H1 (cell line): Measurements from ENCODE around the gene NDUFB4. TPM values are rescaled to one million over a fixed set of nuclear protein-coding genes. Genes with fewer than 3 reads are reported as not detected.
A peak's percentile ranks its signal among the peaks of the same experiment; 100 is the strongest.

Experiments used
- CTCF ChIA-PET: fragments of 300-600 bp; sonication (Branson Sonifier 250); formaldehyde crosslinking; loops from one replicate; lab custom pipeline; 2021; ENCODE audit not compliant: partially characterized antibody; lab: Charles Lee
- POLR2A ChIA-PET: fragments of 300-600 bp; sonication (Branson Sonifier 250); formaldehyde crosslinking; loops from one replicate; lab custom pipeline; 2021; ENCODE audit warnings: inconsistent platforms; ENCODE audit not compliant: partially characterized antibody; lab: Charles Lee
- DNase-seq, 2 experiments: peaks; one replicate each; pipeline versions ENCODE4 v3.0.0 to v3.0.0-alpha.2; 2010 to 2022; ENCODE audit warnings: low spot score in 2 of 2, low read depth in 1 of 2, mixed read lengths in 1 of 2
- FAIRE-seq: peaks from 2 replicates; lab custom pipeline; 2011; peaks lifted over from hg19 to GRCh38; lab: Jason Lieb, UNC
- H2AFZ ChIP-seq: 2 replicates; pipeline ENCODE4 v1.8.1; 2012; ENCODE audit warnings: low read length, inconsistent platforms
- H2AK5ac ChIP-seq: 2 replicates; pipeline ENCODE4 v1.6.1; 2013; ENCODE audit warnings: low read depth, low read length
- H2BK120ac ChIP-seq: replicated peaks from 2 replicates; pipeline ENCODE3; 2013; ENCODE audit warnings: low read depth, low read length, inconsistent platforms
- H2BK12ac ChIP-seq: 2 replicates; pipeline ENCODE4 v1.6.1; 2013; ENCODE audit warnings: low read depth, low read length
- H2BK15ac ChIP-seq: 2 replicates; pipeline ENCODE4 v1.6.1; 2013; ENCODE audit warnings: low read length
- H2BK20ac ChIP-seq: 2 replicates; pipeline ENCODE4 v1.6.1; 2013; ENCODE audit warnings: low read length
- H2BK5ac ChIP-seq: 2 replicates; pipeline ENCODE4 v1.6.1; 2013; ENCODE audit warnings: low read depth, low read length
- H3K14ac ChIP-seq: 2 replicates; pipeline ENCODE4 v1.6.1; 2013; ENCODE audit warnings: inconsistent platforms; ENCODE audit not compliant: insufficient read length
- H3K18ac ChIP-seq: 2 replicates; pipeline ENCODE4 v1.6.1; 2013; ENCODE audit warnings: low read length; ENCODE audit errors: extremely low read depth
- H3K23ac ChIP-seq: 2 replicates; pipeline ENCODE4 v1.6.1; 2013; ENCODE audit warnings: inconsistent platforms; ENCODE audit not compliant: insufficient read length
- H3K23me2 ChIP-seq: 2 replicates; pipeline ENCODE4 v1.6.1; 2013; ENCODE audit warnings: low read depth, low read length
- H3K27ac ChIP-seq: 2 replicates; pipeline ENCODE4 v1.6.1; 2011; ENCODE audit warnings: low read depth, low read length, inconsistent platforms
- H3K27me3 ChIP-seq, 4 experiments: replicated peaks in 1 of 4; 1 replicate in 1 of 4; 2 replicates in 3 of 4; pipeline versions ENCODE4 v1.6.1 to v1.8.1; 2011 to 2013; ENCODE audit warnings: low read length in 3 of 4, mild to moderate bottlenecking in 3 of 4, inconsistent platforms in 2 of 4, mixed read lengths in 2 of 4, moderate library complexity in 1 of 4; ENCODE audit not compliant: control insufficient read depth in 3 of 4, insufficient read depth in 3 of 4; ENCODE audit errors: extremely low read depth in 1 of 4
- H3K36me3 ChIP-seq, 4 experiments: 2 replicates each; pipeline versions ENCODE4 v1.6.1 to v1.8.1; 2011 to 2013; ENCODE audit warnings: mild to moderate bottlenecking in 4 of 4, low read length in 3 of 4, moderate library complexity in 2 of 4, control low read depth in 1 of 4, inconsistent platforms in 1 of 4; ENCODE audit not compliant: insufficient read depth in 4 of 4, control insufficient read depth in 2 of 4
- H3K4ac ChIP-seq: replicated peaks from 2 replicates; pipeline ENCODE3; 2013; ENCODE audit warnings: low read length, low read depth, mixed read lengths, inconsistent platforms; ENCODE audit not compliant: insufficient read length
- H3K4me1 ChIP-seq, 4 experiments: replicated peaks in 1 of 4; 1 replicate in 1 of 4; 2 replicates in 3 of 4; pipeline versions ENCODE4 v1.6.1 to v1.8.1; 2011 to 2013; ENCODE audit warnings: low read length in 3 of 4, inconsistent platforms in 2 of 4, mixed read lengths in 1 of 4; ENCODE audit not compliant: insufficient read depth in 4 of 4, control insufficient read depth in 3 of 4
- H3K4me2 ChIP-seq, 2 experiments: 2 replicates each; pipeline versions ENCODE4 v1.6.1 to v1.8.1; 2011 to 2013; ENCODE audit warnings: low read depth in 2 of 2, low read length in 2 of 2, control low read depth in 1 of 2, inconsistent platforms in 1 of 2, mild to moderate bottlenecking in 1 of 2; ENCODE audit not compliant: insufficient read depth in 1 of 2
- H3K4me3 ChIP-seq, 4 experiments: fragments of 200-600, 300-600 bp in 1 of 4; sonication (generic), shearing (Covaris generic), sonication (Bioruptor Twin) in 1 of 4; 2 replicates each; pipeline versions ENCODE4 v1.5.1 to v1.8.1; 2011 to 2016; ENCODE audit warnings: low read length in 4 of 4, low read depth in 3 of 4, control low read depth in 2 of 4, inconsistent platforms in 2 of 4, mild to moderate bottlenecking in 2 of 4, mixed read lengths in 1 of 4, moderate library complexity in 1 of 4; ENCODE audit not compliant: insufficient read depth in 2 of 4; ENCODE audit errors: extremely low read depth in 1 of 4
- H3K56ac ChIP-seq: replicated peaks from 2 replicates; pipeline ENCODE3; 2013; ENCODE audit warnings: low read depth, mild to moderate bottlenecking, mixed read lengths, low read length, inconsistent platforms; ENCODE audit not compliant: insufficient read length
- H3K79me1 ChIP-seq: 2 replicates; pipeline ENCODE4 v1.6.1; 2013; ENCODE audit warnings: low read depth, low read length, control low read depth
- H3K79me2 ChIP-seq, 2 experiments: 2 replicates each; pipeline versions ENCODE4 v1.6.1 to v1.8.1; 2012 to 2013; ENCODE audit warnings: low read length in 2 of 2, mild to moderate bottlenecking in 2 of 2, inconsistent platforms in 1 of 2; ENCODE audit not compliant: insufficient read depth in 2 of 2, control insufficient read depth in 1 of 2
- H3K9ac ChIP-seq, 4 experiments: replicated peaks in 1 of 4; 1 replicate in 1 of 4; 2 replicates in 3 of 4; pipeline versions ENCODE4 v1.6.1 to v1.8.1; 2011 to 2013; ENCODE audit warnings: low read depth in 3 of 4, low read length in 3 of 4, control low read depth in 2 of 4, mild to moderate bottlenecking in 2 of 4, moderate library complexity in 2 of 4, inconsistent platforms in 1 of 4; ENCODE audit errors: extremely low read depth in 1 of 4
- H3K9me3 ChIP-seq, 2 experiments: 2 replicates each; pipeline versions ENCODE4 v1.6.1 to v1.8.1; 2012 to 2013; ENCODE audit warnings: mild to moderate bottlenecking in 2 of 2, moderate library complexity in 2 of 2, control low read depth in 1 of 2, inconsistent platforms in 1 of 2, low read depth in 1 of 2, low read length in 1 of 2, mixed read lengths in 1 of 2; ENCODE audit not compliant: insufficient read depth in 2 of 2
- H4K20me1 ChIP-seq, 2 experiments: replicated peaks in 1 of 2; 2 replicates each; pipeline versions ENCODE3 to v1.8.1; 2011 to 2013; ENCODE audit warnings: inconsistent platforms in 2 of 2, low read length in 2 of 2, mild to moderate bottlenecking in 1 of 2; ENCODE audit not compliant: insufficient read depth in 2 of 2, control insufficient read depth in 1 of 2
- H4K5ac ChIP-seq: 2 replicates; pipeline ENCODE4 v1.6.1; 2013; ENCODE audit warnings: low read length, low read depth, mixed read lengths, inconsistent platforms; ENCODE audit not compliant: insufficient read length
- H4K8ac ChIP-seq: 2 replicates; pipeline ENCODE4 v1.8.0; 2013; ENCODE audit warnings: mild to moderate bottlenecking, moderate library complexity, low read length, inconsistent platforms; ENCODE audit not compliant: insufficient read depth; ENCODE audit errors: extremely low read depth
- H4K91ac ChIP-seq: replicated peaks from 2 replicates; pipeline ENCODE3; 2013; ENCODE audit warnings: low read length, mixed read lengths, inconsistent platforms; ENCODE audit not compliant: insufficient read length
- ASH2L ChIP-seq: fragments of 200-600, 300-600 bp; sonication (generic); IDR thresholded peaks from one replicate; pipeline ENCODE4 v1.7.1; 2017; ENCODE audit warnings: low read length
- CBX5 ChIP-seq: fragments of 300-800, 300-1000 bp; sonication (generic); IDR thresholded peaks from 2 replicates; pipeline ENCODE4 v1.7.1; 2016; ENCODE audit warnings: antibody characterized with exemption, low read length, low read depth
- HDAC6 ChIP-seq: IDR thresholded peaks from one replicate; pipeline ENCODE4 v1.7.1; 2012; ENCODE audit warnings: low read depth, mild to moderate bottlenecking, inconsistent platforms, low read length, moderate library complexity
- KDM5A ChIP-seq: fragments of 200-600 bp; IDR thresholded peaks from 2 replicates; pipeline ENCODE4 v1.7.1; 2012; ENCODE audit warnings: mild to moderate bottlenecking, low read length, inconsistent platforms, mixed read lengths
- MAX ChIP-seq: IDR thresholded peaks from 2 replicates; pipeline ENCODE4 v1.6.1; 2012; ENCODE audit warnings: inconsistent platforms
- POLR2A ChIP-seq, 2 experiments: IDR thresholded peaks; 1 replicate in 1 of 2; 2 replicates in 1 of 2; pipeline ENCODE4 v1.6.1; 2011; ENCODE audit warnings: low read depth in 2 of 2, low read length in 2 of 2, mild to moderate bottlenecking in 2 of 2; ENCODE audit errors: control extremely low read depth in 1 of 2
- RBBP5 ChIP-seq: IDR thresholded peaks from 2 replicates; pipeline ENCODE4 v1.7.1; 2012; ENCODE audit warnings: low read depth, mild to moderate bottlenecking, inconsistent platforms, low read length, moderate library complexity, borderline replicate concordance
- SIX5 ChIP-seq: IDR thresholded peaks from 2 replicates; pipeline ENCODE4 v1.6.1; 2011; ENCODE audit warnings: mild to moderate bottlenecking, low read depth, low read length
- SUZ12 ChIP-seq: fragments of 200-600 bp; sonication (generic); IDR thresholded peaks from 2 replicates; pipeline ENCODE4 v1.6.1; 2012; ENCODE audit warnings: mild to moderate bottlenecking, inconsistent platforms, low read length, moderate library complexity, mixed read lengths
- TCF12 ChIP-seq: IDR thresholded peaks from 2 replicates; pipeline ENCODE4 v1.6.1; 2011; ENCODE audit warnings: low read depth, mild to moderate bottlenecking, low read length
- TEAD4 ChIP-seq: IDR thresholded peaks from 2 replicates; pipeline ENCODE4 v1.6.1; 2012; ENCODE audit warnings: low read depth, low read length, inconsistent platforms, mixed read lengths
- WGBS, 2 experiments: shearing (Covaris generic) in 1 of 2; methylation state at CpG; one replicate each; pipeline versions ENCODE4 v1.1.6 to v1.1.7; 2013 to 2015; ENCODE audit warnings: low lambda C conversion rate in 2 of 2, mixed read lengths in 2 of 2, inconsistent platforms in 1 of 2, low coverage in 1 of 2, missing lambda C conversion rate in 1 of 2; ENCODE audit not compliant: insufficient replicate concordance in 2 of 2, insufficient coverage in 1 of 2, insufficient read length in 1 of 2; ENCODE audit errors: extremely low coverage in 1 of 2, missing lambda C conversion rate in 1 of 2; 5-methylcytosine and 5-hydroxymethylcytosine counted together
- polyA plus RNA-seq, 7 experiments: library from polyadenylated mRNA; depleted of rRNA in 3 of 7; stranded (reverse) in 5 of 7; unstranded in 2 of 7; fragments of >200 nt in 5 of 7; fragments of 200-250 nt in 2 of 7; gene quantifications; 1 replicate in 5 of 7; 2 replicates in 1 of 7; 4 replicates in 1 of 7; pipeline versions ENCODE4 v1.2.1 to v1.2.3, GENCODE V29; 2011 to 2013; ENCODE audit warnings: missing spikeins in 2 of 7, mixed read lengths in 2 of 7
- total RNA-seq: library from RNA; stranded (reverse); fragmentation: NEBNext Ultra II Directional; extraction: Animal tissue kit (Norgen Biotek cat#: 25700); gene quantifications from 2 replicates; pipeline ENCODE4 v1.2.1, GENCODE V29; 2021

NDUFB4 gene
- total and polyA plus RNA-seq, 2 of the 8 experiments (the other 6 are each of a cell fraction or from before 2014, with no cell fraction given) = 184 to 382 TPM

GRCh38 chr3:120550546-120550945 lies 45.6 kb upstream of the NDUFB4 start:
- Histone ChIP-seq H3K9me3 (0 out of 4 replicates have a peak, but pooled peaks cover 0 to 2% of the 10 kb centered on the region in 2 experiments), H3K36me3 (no peaks in the 10 kb centered on the region), H3K23me2 (no peaks in the 10 kb centered on the region), H2BK20ac (no peak overlapping the region), H4K91ac (no peak overlapping the region), H3K4ac (no peak overlapping the region), H3K9ac (no peak overlapping the region), H3K56ac (no peak overlapping the region), H3K14ac (no peak overlapping the region), H2AK5ac (no peak overlapping the region), H2BK12ac (no peak overlapping the region), H3K79me1 (no peaks in the 10 kb centered on the region), H3K4me3 (no peak overlapping the region), H3K27me3 (no peaks in the 10 kb centered on the region), H3K23ac (no peak overlapping the region), H3K18ac (no peak overlapping the region), H2AFZ (no peak overlapping the region), H2BK120ac (no peak overlapping the region), H3K4me1 (no peaks in the 10 kb centered on the region), H3K79me2 (no peaks in the 10 kb centered on the region), H3K4me2 (no peak overlapping the region), H3K27ac (no peak overlapping the region), H4K20me1 (no peaks in the 10 kb centered on the region), H2BK5ac (no peak overlapping the region), H2BK15ac (no peak overlapping the region), H4K8ac (no peak overlapping the region), H4K5ac (no peak overlapping the region)
- TF ChIP-seq MAX (no peak), SUZ12 (no peak), HDAC6 (no peak), RBBP5 (no peak), POLR2A (IDR thresholded peaks at IDR 0.05; ENCODE audit: control extremely low read depth in 1 of 2, low read depth in 2 of 2, low read length in 2 of 2) (no peak), KDM5A (no peak), TCF12 (no peak), TEAD4 (no peak), CBX5 (no peak), SIX5 (no peak), ASH2L (no peak)
- DNase-seq (no peak), FAIRE-seq (peak; percentile 60)
- ChIA-PET CTCF (interaction anchor here (0.7 to 2.9 kb wide), 4 partner anchors 8 to 134 kb away, joined by 3 to 12 read pairs (median 4); no protein-coding TSS in a partner anchor), POLR2A (interaction anchor here (1.6 kb wide), 1 partner anchor 133 kb away, joined by 3 read pairs; no protein-coding TSS in a partner anchor)
- WGBS, 2 experiments = 86% methylated on average over 1 of the region's 1 CpG; no CpG with 5 or more reads in 1 of the 2 experiments
